GM18507 (cell line): Measurements from ENCODE around the gene BRF1.

Experiments used
- DNase-seq: peaks from one replicate; pipeline ENCODE4 v3.0.0; 2011; ENCODE audit warnings: low read depth; ENCODE audit not compliant: insufficient read length; ENCODE audit errors: extremely low spot score
- FAIRE-seq: peaks from 2 replicates; lab custom pipeline; 2011; peaks lifted over from hg19 to GRCh38; lab: Jason Lieb, UNC

The BRF1 gene

GRCh38 chr14:105205673-105206208 is 95.1 kb downstream of the BRF1 start:
- DNase-seq (no peak), FAIRE-seq (no peak)

GRCh38 chr14:105204931-105205672 is 95.7 kb downstream of the BRF1 start:
- FAIRE-seq, result no peak
- no peak for DNase-seq

GRCh38 chr14:105204206-105204930 is 96.4 kb downstream of the BRF1 start:
- DNase-seq (no peak), FAIRE-seq (no peak)

- FAIRE-seq, result no peak
These were observed 97.1 kb downstream of the BRF1 start for GRCh38 chr14:105203701-105204100.

GRCh38 chr14:105203057-105203531 is 97.7 kb downstream of the BRF1 start:
- FAIRE-seq, result peak; percentile 69

More at GRCh38 chr14:105203701-105204100, 97.1 kb downstream of the BRF1 start:
- no peak for DNase-seq

GRCh38 chr14:105201925-105202513 is 98.8 kb downstream of the BRF1 start:
- no peak for FAIRE-seq
- DNase-seq, result no peak

More at GRCh38 chr14:105203057-105203531, 97.7 kb downstream of the BRF1 start:
- DNase-seq, result peak; percentile 66

- DNase-seq, result no peak
- FAIRE-seq, result no peak
These were observed 99.5 kb downstream of the BRF1 start for GRCh38 chr14:105201156-105201924.

- no peak for FAIRE-seq
- DNase-seq, result no peak
These were observed 100.2 kb downstream of the BRF1 start for GRCh38 chr14:105200641-105201040.

- FAIRE-seq (no peak), DNase-seq (no peak)
These were observed 100.7 kb downstream of the BRF1 start for GRCh38 chr14:105200074-105200473.

- no peak for FAIRE-seq
These were observed 101.7 kb downstream of the BRF1 start for GRCh38 chr14:105199093-105199492.

GRCh38 chr14:105198588-105198987 is 102.2 kb downstream of the BRF1 start:
- no peak for DNase-seq
- no peak for FAIRE-seq

More at GRCh38 chr14:105199093-105199492, 101.7 kb downstream of the BRF1 start:
- no peak for DNase-seq

- DNase-seq (no peak), FAIRE-seq (no peak)
These were observed 103.6 kb downstream of the BRF1 start for GRCh38 chr14:105197211-105197641.

- DNase-seq (no peak), FAIRE-seq (no peak)
These were observed 104.4 kb downstream of the BRF1 start for GRCh38 chr14:105196265-105196960.

- FAIRE-seq, result no peak
These were observed 105.1 kb downstream of the BRF1 start for GRCh38 chr14:105195522-105196264.

GRCh38 chr14:105195051-105195450 is 105.8 kb downstream of the BRF1 start:
- FAIRE-seq (no peak), DNase-seq (no peak)

More at GRCh38 chr14:105195522-105196264, 105.1 kb downstream of the BRF1 start:
- no peak for DNase-seq

GRCh38 chr14:105193916-105194782 is 106.7 kb downstream of the BRF1 start:
- DNase-seq, result no peak

More at GRCh38 chr14:105193916-105194782, 106.7 kb downstream of the BRF1 start:
- FAIRE-seq, result no peak
